Neural cell (in vitro differentiated cells): Measurements from ENCODE around the gene UROC1. TPM values are rescaled to one million over a fixed set of nuclear protein-coding genes. Genes with fewer than 3 reads are reported as not detected.

Source experiments
- H2AFZ ChIP-seq: fragments of 200-600, 300-800 bp; sonication (generic), shearing (Covaris generic); 2 replicates; pipeline ENCODE4 v1.6.0; 2014; ENCODE audit warnings: low read depth, mild to moderate bottlenecking, antibody characterized with exemption, low read length, moderate library complexity
- H3F3A ChIP-seq: fragments of 200-600 bp; shearing (Covaris generic); 2 replicates; pipeline ENCODE4 v1.6.1; 2016; ENCODE audit warnings: mild to moderate bottlenecking, moderate library complexity, mixed read lengths, antibody characterized with exemption, low read length; ENCODE audit not compliant: insufficient read depth, poor library complexity, severe bottlenecking
- H3K27ac ChIP-seq: fragments of 200-600, 300-800 bp; sonication (generic), shearing (Covaris generic); 2 replicates; pipeline ENCODE4 v1.5.1; 2014; ENCODE audit warnings: mild to moderate bottlenecking, low read length, moderate library complexity
- H3K27me3 ChIP-seq: fragments of 300-800, 200-600 bp; sonication (generic), shearing (Covaris generic); 2 replicates; pipeline ENCODE4 v1.6.0; 2014; ENCODE audit warnings: mild to moderate bottlenecking, low read depth, low read length, moderate library complexity; ENCODE audit not compliant: insufficient read depth
- H3K36me3 ChIP-seq: fragments of 300-800, 200-600 bp; sonication (generic), shearing (Covaris generic); 2 replicates; pipeline ENCODE4 v1.5.1; 2014; ENCODE audit warnings: mild to moderate bottlenecking, antibody characterized with exemption, low read length, moderate library complexity; ENCODE audit not compliant: insufficient read depth
- H3K4me2 ChIP-seq: fragments of 300-800, 200-600 bp; sonication (generic), shearing (Covaris generic); 2 replicates; pipeline ENCODE4 v1.6.0; 2014; ENCODE audit warnings: mild to moderate bottlenecking, low read length
- H3K4me3 ChIP-seq: fragments of 300-800, 200-600 bp; sonication (generic), shearing (Covaris generic); 2 replicates; pipeline ENCODE4 v1.5.1; 2014; ENCODE audit warnings: mild to moderate bottlenecking, low read length, moderate library complexity
- H3K79me2 ChIP-seq: fragments of 200-600 bp; shearing (Covaris generic); replicated peaks from 2 replicates; pipeline ENCODE4 v1.6.0; 2014; ENCODE audit warnings: mild to moderate bottlenecking, low read length, moderate library complexity; ENCODE audit not compliant: insufficient read depth
- H3K9ac ChIP-seq: fragments of 300-800, 200-600 bp; sonication (generic), shearing (Covaris generic); 2 replicates; pipeline ENCODE4 v1.6.1; 2016; ENCODE audit warnings: mild to moderate bottlenecking, low read length, mixed read lengths
- H3K9me2 ChIP-seq: fragments of 200-600 bp; shearing (Covaris generic); 2 replicates; pipeline ENCODE4 v1.6.1; 2016; ENCODE audit warnings: mild to moderate bottlenecking, low read length, mixed read lengths; ENCODE audit not compliant: insufficient read depth
- H3K9me3 ChIP-seq: fragments of 200-600, 300-800 bp; sonication (generic), shearing (Covaris generic); 2 replicates; pipeline ENCODE4 v1.6.1; 2016; ENCODE audit warnings: mild to moderate bottlenecking, mixed run types, low read length, moderate library complexity, mixed read lengths
- H4K20me1 ChIP-seq: fragments of 200-600 bp; shearing (Covaris generic); 2 replicates; pipeline ENCODE4 v1.6.1; 2016; ENCODE audit warnings: mild to moderate bottlenecking, mixed run types; ENCODE audit not compliant: insufficient read depth
- CTCF ChIP-seq: fragments of 450-650 bp; IDR thresholded peaks from 2 replicates; pipeline ENCODE4 v1.5.1; 2014; ENCODE audit warnings: antibody characterized with exemption, mild to moderate bottlenecking, moderate library complexity; ENCODE audit not compliant: poor library complexity, severe bottlenecking
- EP300 ChIP-seq: fragments of 450-650 bp; conservative IDR thresholded peaks from 2 replicates; pipeline ENCODE4 v1.6.1; 2014; ENCODE audit warnings: antibody characterized with exemption, mild to moderate bottlenecking, moderate library complexity; ENCODE audit not compliant: poor library complexity, severe bottlenecking
- EZH2 ChIP-seq: fragments of 200-600, 300-800 bp; shearing (Covaris generic), sonication (generic); IDR thresholded peaks from 2 replicates; pipeline ENCODE4 v1.6.1; 2014; ENCODE audit warnings: antibody characterized with exemption, low read length, borderline replicate concordance, mild to moderate bottlenecking; ENCODE audit not compliant: insufficient read depth, poor library complexity, severe bottlenecking
- MXI1 ChIP-seq: fragments of 450-650 bp; conservative IDR thresholded peaks from 2 replicates; pipeline ENCODE4 v1.6.1; 2014; ENCODE audit warnings: antibody characterized with exemption, mild to moderate bottlenecking; ENCODE audit not compliant: poor library complexity, severe bottlenecking
- POLR2AphosphoS5 ChIP-seq: IDR thresholded peaks from 2 replicates; pipeline ENCODE4 v1.6.1; 2012
- RAD21 ChIP-seq: fragments of 450-650 bp; conservative IDR thresholded peaks from 2 replicates; pipeline ENCODE4 v1.6.1; 2014; ENCODE audit warnings: antibody characterized with exemption, mild to moderate bottlenecking, moderate library complexity
- REST ChIP-seq: IDR thresholded peaks from 2 replicates; pipeline ENCODE4 v1.6.1; 2012; ENCODE audit warnings: borderline replicate concordance
- SMC3 ChIP-seq: fragments of 450-650 bp; conservative IDR thresholded peaks from 2 replicates; pipeline ENCODE4 v1.6.1; 2014; ENCODE audit warnings: antibody characterized with exemption, mild to moderate bottlenecking, moderate library complexity; ENCODE audit not compliant: poor library complexity
- TAF1 ChIP-seq: IDR thresholded peaks from 2 replicates; pipeline ENCODE4 v1.6.1; 2012; ENCODE audit warnings: low read depth
- polyA plus RNA-seq: library from polyadenylated mRNA; depleted of rRNA; stranded (reverse); fragments of >200 nt; gene quantifications from 2 replicates; pipeline ENCODE4 v1.2.3, GENCODE V29; 2014

The UROC1 gene
- polyA plus RNA-seq, 1 donor from 2014 or later, result not detected

GRCh38 chr3:126467611-126467955 lies 50.0 kb downstream of the UROC1 start:
- Histone ChIP-seq H3K9me2 (no peaks in the 10 kb centered on the region), H3F3A (no peaks in the 10 kb centered on the region), H3K79me2 (peaks cover 37% of the 10 kb centered on the region), H3K4me3 (no peak overlapping the region), H2AFZ (no peak overlapping the region), H3K4me2 (no peak overlapping the region), H3K9me3 (no peaks in the 10 kb centered on the region), H3K36me3 (peaks cover 5% of the 10 kb centered on the region), H3K27me3 (no peaks in the 10 kb centered on the region), H3K9ac (no peak overlapping the region), H3K27ac (no peak overlapping the region), H4K20me1 (peaks cover 18% of the 10 kb centered on the region)
- TF ChIP-seq POLR2AphosphoS5 (no peak), TAF1 (no peak), REST (no peak), EP300 (no peak)

- peaks cover 5% of the 10 kb centered on the region for H3K36me3 ChIP-seq
- H3K79me2 ChIP-seq, result peaks cover 32% of the 10 kb centered on the region
- TF ChIP-seq RAD21 (no peak), REST (no peak), CTCF (no peak), EP300 (no peak), SMC3 (no peak), MXI1 (no peak), POLR2AphosphoS5 (no peak), EZH2 (no peak), TAF1 (no peak)
- no peak overlapping the region for H3K4me2 ChIP-seq
- no peak overlapping the region for H3K9ac ChIP-seq
- peaks cover 13% of the 10 kb centered on the region for H4K20me1 ChIP-seq
- H3K27ac ChIP-seq, result no peak overlapping the region
- no peak overlapping the region for H2AFZ ChIP-seq
- no peaks in the 10 kb centered on the region for H3F3A ChIP-seq
- H3K9me3 ChIP-seq, result no peaks in the 10 kb centered on the region
- H3K27me3 ChIP-seq, result no peaks in the 10 kb centered on the region
- H3K4me3 ChIP-seq, result no peak overlapping the region
- H3K9me2 ChIP-seq, result no peaks in the 10 kb centered on the region
Measured at GRCh38 chr3:126466886-126467610, 50.5 kb downstream of the UROC1 start.
